NCI-H1092 (cell line): ENCODE data around the gene PEX19.

ENCODE experiments used
- DNase-seq: peaks from one replicate; lab custom pipeline; 2025; lab: John Stamatoyannopoulos, UW

PEX19 gene

GRCh38 chr1:160277330-160277729 lies 7.6 kb downstream of the PEX19 start:
- no peak for DNase-seq

GRCh38 chr1:160271025-160271424 lies 13.9 kb downstream of the PEX19 start:
- DNase-seq: no peak

- DNase-seq: no peak
These were observed 17.5 kb downstream of the PEX19 start for GRCh38 chr1:160267284-160267991.

- no peak for DNase-seq
These were observed 20.1 kb downstream of the PEX19 start for GRCh38 chr1:160264795-160265307.

GRCh38 chr1:160261893-160262794 lies 22.8 kb downstream of the PEX19 start, which contains the start of gene DCAF8:
DCAF8 (minus strand) TSS chr1:160262549; CDS start chr1:160244008, 18,541 bp downstream.
- DNase-seq: peak; percentile 99

GRCh38 chr1:160261556-160261892 lies 23.4 kb downstream of the PEX19 start:
- peak; percentile 19 for DNase-seq

GRCh38 chr1:160260406-160261382 lies 24.2 kb downstream of the PEX19 start:
- no peak for DNase-seq

GRCh38 chr1:160258177-160258798 lies 26.6 kb downstream of the PEX19 start:
- no peak for DNase-seq

GRCh38 chr1:160257411-160258015 lies 27.4 kb downstream of the PEX19 start:
- DNase-seq: no peak

- DNase-seq: no peak
These were observed 28.4 kb downstream of the PEX19 start for GRCh38 chr1:160256396-160257046.

GRCh38 chr1:160255781-160256300 lies 29.1 kb downstream of the PEX19 start:
- DNase-seq: no peak

GRCh38 chr1:160251687-160252526 lies 33.0 kb downstream of the PEX19 start:
- DNase-seq: peak; percentile 64

- no peak for DNase-seq
These were observed 33.9 kb downstream of the PEX19 start for GRCh38 chr1:160251011-160251410.

GRCh38 chr1:160247053-160247452 lies 37.9 kb downstream of the PEX19 start:
- DNase-seq: no peak

GRCh38 chr1:160245434-160245833 lies 39.5 kb downstream of the PEX19 start:
- DNase-seq: no peak

GRCh38 chr1:160244209-160244608 lies 40.7 kb downstream of the PEX19 start:
- DNase-seq: peak; percentile 7

GRCh38 chr1:160243767-160244166 lies 41.2 kb downstream of the PEX19 start:
- no peak for DNase-seq

- no peak for DNase-seq
These were observed 45.2 kb downstream of the PEX19 start for GRCh38 chr1:160239582-160240299.
